ENCODE results near the gene UACA. TPM values are rescaled to one million over a fixed set of nuclear protein-coding genes. Genes with fewer than 3 reads are reported as not detected.
A peak's percentile ranks its signal among the peaks of the same experiment; 100 is the strongest.
"Not testable (repeated sequence)": the region's sequence is repeated elsewhere in the genome, so short reads cannot be mapped to it uniquely, and the experiment has no call there.

UACA gene
- total and polyA plus RNA-seq, 9 donors = 28.6 to 62.0 (median 51.8) TPM

- no peaks in the 10 kb centered on the region for H3K36me3 ChIP-seq
- H3K4me3 ChIP-seq = no peak overlapping the region
- WGBS, 3 donors = 65 to 70% (median 66%) methylated on average over 4 of the region's 4 CpGs
- DNase-seq = no peak
- no peak overlapping the region for H3K27ac ChIP-seq
- H3K4me1 ChIP-seq (ENCODE audit: insufficient read depth) = no peaks in the 10 kb centered on the region
- no peaks in the 10 kb centered on the region for H3K27me3 ChIP-seq
- TF ChIP-seq POLR2A (IDR thresholded peaks at IDR 0.05) = no peak
- no peaks in the 10 kb centered on the region for H3K9me3 ChIP-seq
- intact Hi-C loops (cut with DNase I) = no loop called here
These were observed 146.1 kb downstream of the UACA start for GRCh38 chr15:70617076-70617910.

DNA sequence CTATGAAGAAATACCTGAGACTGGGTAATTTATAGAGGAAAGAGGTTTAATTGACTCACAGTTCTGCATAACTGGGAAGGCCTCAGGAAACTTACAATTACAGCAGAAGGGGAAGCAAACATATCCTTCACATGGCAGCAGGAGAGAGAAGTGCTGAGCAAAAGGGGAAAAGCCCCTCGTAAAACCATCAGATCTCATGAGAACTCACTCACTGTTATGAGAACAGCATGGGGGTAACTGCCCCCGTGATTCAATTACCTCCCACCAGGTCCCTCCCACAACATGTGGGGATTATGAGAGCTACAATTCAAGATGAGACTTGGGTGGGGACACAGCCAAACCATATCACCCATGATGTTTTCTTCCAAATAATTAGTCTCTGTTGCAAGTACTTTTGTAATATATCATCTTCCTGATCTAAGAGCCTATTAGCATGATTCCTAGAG is 147.0 kb downstream of the UACA start:
- H3K27me3 ChIP-seq; H3K27ac ChIP-seq; H3K4me3 ChIP-seq; H3K4me1 ChIP-seq (ENCODE audit: insufficient read depth); intact Hi-C loops (cut with DNase I); H3K9me3 ChIP-seq; H3K36me3 ChIP-seq; DNase-seq: not testable (repeated sequence)
- 61 to 72% (median 62%) methylated on average over 2 of the region's 2 CpGs for whole genome bisulfite sequencing, 3 donors

DNA sequence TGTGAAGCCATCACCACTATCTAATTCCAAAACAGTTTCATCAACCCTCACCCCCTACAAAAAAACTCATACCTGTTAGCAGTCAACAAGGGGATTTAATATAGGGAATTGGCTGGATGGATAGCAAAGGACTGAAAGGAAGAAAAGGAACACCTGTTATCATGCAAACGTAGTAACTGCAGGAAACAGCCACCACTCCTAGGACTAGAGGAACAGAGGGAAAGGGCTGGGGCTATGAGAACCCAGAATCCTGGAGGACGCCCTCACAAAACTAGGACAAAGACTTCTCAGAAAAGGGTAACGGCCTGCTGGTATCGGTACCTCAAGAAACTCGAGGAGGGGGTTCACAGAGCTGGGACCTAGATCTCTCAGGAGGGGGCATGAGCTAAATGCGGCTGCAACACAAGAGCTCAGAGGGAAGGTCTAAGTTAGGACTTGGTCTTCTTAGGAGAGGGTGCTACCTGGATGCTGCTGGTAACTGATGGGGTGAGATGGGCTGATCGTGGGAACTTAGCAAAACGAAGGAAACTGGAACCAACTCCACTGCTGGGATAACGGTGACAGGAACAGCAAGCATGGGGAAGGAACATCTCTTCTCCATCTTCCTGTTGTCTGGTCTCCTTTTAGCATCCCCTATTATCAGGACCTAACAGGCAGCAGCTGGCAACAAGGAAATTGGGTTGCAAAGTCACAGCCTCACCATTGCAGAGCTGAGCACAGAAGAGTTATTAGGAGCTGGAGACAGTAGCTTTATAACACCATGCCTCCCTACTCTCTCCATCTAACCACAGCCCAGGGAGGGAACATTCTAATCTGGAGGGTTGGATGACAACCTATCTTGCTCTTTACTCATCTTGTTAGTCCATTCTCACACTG is 147.7 kb downstream of the UACA start:
- TF ChIP-seq, protein P1, sequence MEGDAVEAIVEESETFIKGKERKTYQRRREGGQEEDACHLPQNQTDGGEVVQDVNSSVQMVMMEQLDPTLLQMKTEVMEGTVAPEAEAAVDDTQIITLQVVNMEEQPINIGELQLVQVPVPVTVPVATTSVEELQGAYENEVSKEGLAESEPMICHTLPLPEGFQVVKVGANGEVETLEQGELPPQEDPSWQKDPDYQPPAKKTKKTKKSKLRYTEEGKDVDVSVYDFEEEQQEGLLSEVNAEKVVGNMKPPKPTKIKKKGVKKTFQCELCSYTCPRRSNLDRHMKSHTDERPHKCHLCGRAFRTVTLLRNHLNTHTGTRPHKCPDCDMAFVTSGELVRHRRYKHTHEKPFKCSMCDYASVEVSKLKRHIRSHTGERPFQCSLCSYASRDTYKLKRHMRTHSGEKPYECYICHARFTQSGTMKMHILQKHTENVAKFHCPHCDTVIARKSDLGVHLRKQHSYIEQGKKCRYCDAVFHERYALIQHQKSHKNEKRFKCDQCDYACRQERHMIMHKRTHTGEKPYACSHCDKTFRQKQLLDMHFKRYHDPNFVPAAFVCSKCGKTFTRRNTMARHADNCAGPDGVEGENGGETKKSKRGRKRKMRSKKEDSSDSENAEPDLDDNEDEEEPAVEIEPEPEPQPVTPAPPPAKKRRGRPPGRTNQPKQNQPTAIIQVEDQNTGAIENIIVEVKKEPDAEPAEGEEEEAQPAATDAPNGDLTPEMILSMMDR (IDR thresholded peaks at IDR 0.05) = no peak
- TF ChIP-seq POLR2A (IDR thresholded peaks at IDR 0.05) (no peak), EP300 (IDR thresholded peaks at IDR 0.05) (no peak)
- intact Hi-C loops (cut with DNase I) = no loop called here
- Histone ChIP-seq H3K9me3 (no peaks in the 10 kb centered on the region), H3K36me3 (no peaks in the 10 kb centered on the region), H3K4me1 (ENCODE audit: insufficient read depth) (no peaks in the 10 kb centered on the region), H3K27me3 (no peaks in the 10 kb centered on the region), H3K4me3 (no peak overlapping the region), H3K27ac (no peak overlapping the region)
- WGBS, 3 donors = 93% methylated on average over 9 of the region's 9 CpGs
- DNase-seq = no peak

DNA sequence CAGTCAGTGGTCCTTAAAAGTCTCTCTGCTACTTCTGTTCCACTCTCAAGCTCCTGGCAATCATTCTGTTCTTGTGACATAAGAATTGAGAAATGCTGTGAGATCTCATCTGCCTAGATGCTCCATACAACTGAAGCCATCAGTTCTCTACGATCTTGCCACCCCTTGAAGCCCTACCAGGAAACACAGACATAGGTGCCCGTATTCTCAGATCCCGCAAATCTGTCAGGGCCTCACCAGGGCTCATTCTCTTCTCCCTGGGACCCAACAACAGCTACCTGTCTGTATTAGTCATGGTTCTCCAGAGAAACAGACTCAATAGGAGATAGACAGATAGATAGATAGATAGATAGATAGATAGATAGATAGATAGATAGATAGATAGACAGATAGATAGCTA is 149.1 kb downstream of the UACA start:
- H3K27me3 ChIP-seq = no peaks in the 10 kb centered on the region
- H3K4me3 ChIP-seq = no peak overlapping the region
- TF ChIP-seq, protein P1 (IDR thresholded peaks at IDR 0.05) = no peak
- no peak for TF ChIP-seq POLR2A (IDR thresholded peaks at IDR 0.05)
- no peak for TF ChIP-seq EP300 (IDR thresholded peaks at IDR 0.05)
- DNase-seq = no peak
- H3K4me1 ChIP-seq (ENCODE audit: insufficient read depth) = peaks cover 5% of the 10 kb centered on the region
- H3K9me3 ChIP-seq = no peaks in the 10 kb centered on the region
- intact Hi-C loops (cut with DNase I) = no loop called here
- 94 to 98% (median 97%) methylated on average over 3 of the region's 3 CpGs for WGBS, 3 donors
- no peak overlapping the region for H3K27ac ChIP-seq
- H3K36me3 ChIP-seq = no peaks in the 10 kb centered on the region

- H3K4me3 ChIP-seq = no peak overlapping the region
- no peak for TF ChIP-seq POLR2A (IDR thresholded peaks at IDR 0.05)
- no peak for TF ChIP-seq EP300 (IDR thresholded peaks at IDR 0.05)
- TF ChIP-seq, protein P1 (IDR thresholded peaks at IDR 0.05) = no peak
- WGBS, 3 donors = 6 to 28% (median 8%) methylated on average over 2 of the region's 2 CpGs
- no peaks in the 10 kb centered on the region for H3K36me3 ChIP-seq
- intact Hi-C loops (cut with DNase I) = no loop called here
- H3K27me3 ChIP-seq = no peaks in the 10 kb centered on the region
- H3K9me3 ChIP-seq = no peaks in the 10 kb centered on the region
- H3K4me1 ChIP-seq (ENCODE audit: insufficient read depth) = peaks cover 5% of the 10 kb centered on the region
- DNase-seq = peak in 4 of 5 donors; percentile 38 to 65 (median 61)
- peak overlapping the region in 1 of 2 donors; percentile 40 for H3K27ac ChIP-seq
These were observed 150.1 kb downstream of the UACA start for GRCh38 chr15:70613271-70613670.

Data from ovary (tissue), 9 donors.